Fibroblast of skin of right quadriceps (primary cell): Measurements from ENCODE around the gene CHMP1A.
"Not testable (repeated sequence)": the region's sequence is repeated elsewhere in the genome, so short reads cannot be mapped to it uniquely, and the experiment has no call there.

ENCODE experiments used
- DNase-seq: peaks from one replicate; pipeline ENCODE4 v3.0.0-alpha.2; 2013

The CHMP1A gene

GRCh38 chr16:89657442-89658220 is at the start of gene CHMP1A, which contains the start of gene SPATA33:
TSS of gene CHMP1A (minus strand) at chr16:89657708. CDS start at chr16:89657588, 120 bp downstream.
TSS of gene SPATA33 (plus strand) at chr16:89657836. CDS start at chr16:89657912, 76 bp downstream.
- peak; percentile 84 for DNase-seq

DNA sequence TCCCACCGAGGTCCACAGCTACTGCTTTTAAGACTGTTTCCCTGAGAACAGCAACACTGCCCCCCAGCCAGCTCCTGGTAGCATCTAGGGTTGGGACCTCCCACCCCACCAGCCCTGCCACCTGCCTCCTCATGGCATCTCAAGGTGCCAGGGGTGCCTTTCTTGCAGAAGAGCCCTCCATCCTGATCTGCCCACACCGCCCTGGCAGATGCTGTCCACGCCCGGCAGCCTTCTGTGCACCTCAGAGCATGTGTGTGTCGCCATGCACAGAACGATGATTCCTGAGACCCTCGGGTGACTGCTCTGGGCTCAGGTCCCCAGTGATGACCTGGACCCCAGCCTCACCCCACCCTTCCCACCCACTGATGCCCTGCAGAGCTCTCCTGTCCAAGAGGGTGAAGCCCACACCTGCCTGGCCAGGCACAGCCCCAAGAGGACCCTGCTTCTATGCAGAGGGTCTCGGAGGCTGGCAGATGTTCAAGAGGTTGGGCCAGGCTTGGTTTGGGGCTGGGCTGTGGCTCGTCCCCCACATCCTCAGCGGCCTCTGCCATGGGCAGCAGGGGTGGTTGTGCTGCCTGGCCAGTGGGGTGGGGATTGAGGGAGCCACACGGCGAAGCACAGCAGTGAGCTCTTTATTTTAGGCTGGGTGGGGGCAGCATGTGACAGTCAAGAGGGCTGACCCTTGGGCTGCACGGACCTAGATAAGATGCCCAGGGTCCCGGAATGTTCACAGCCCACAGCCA is 49.2 kb upstream of the CHMP1A start:
- DNase-seq = no peak

DNA sequence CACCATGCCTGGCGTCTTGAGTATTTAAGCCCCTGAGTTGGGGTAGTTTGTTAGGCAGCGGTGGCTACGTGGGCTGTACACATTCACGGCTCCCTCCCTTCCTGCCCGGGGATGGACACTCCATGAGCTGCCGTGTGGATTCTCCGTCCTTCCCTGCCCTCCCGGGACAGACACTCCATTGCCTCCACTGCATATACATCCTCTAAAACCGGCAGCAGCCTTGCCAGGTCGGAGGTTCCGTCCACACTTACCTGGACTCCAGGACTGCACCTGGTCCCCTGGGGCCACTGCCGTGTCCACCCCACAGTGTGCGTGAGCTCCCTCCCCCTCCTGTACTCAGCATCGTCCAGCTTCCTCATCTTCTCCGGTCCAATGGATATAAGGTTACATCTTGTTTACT is 47.5 kb upstream of the CHMP1A start:
- no peak for DNase-seq

DNA sequence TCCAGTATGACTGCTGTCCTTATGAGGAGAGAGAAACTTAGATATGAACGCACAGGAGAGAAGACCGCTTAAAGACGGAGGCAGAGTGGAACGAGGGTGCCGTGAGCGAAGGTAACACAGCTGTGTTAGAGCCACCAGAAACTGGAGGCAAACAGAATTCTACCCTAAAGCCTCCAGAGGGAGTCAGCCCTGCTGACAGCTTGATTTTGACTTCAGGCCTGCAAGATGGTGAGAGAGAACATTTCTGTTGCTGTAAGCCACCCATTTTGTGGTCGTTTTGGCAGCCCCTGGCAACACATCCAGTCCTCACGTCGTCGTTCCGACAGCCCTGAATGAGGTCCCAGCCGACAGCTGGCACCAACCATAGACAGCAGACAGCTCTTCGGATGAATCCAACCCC is 46.8 kb upstream of the CHMP1A start:
- DNase-seq = no peak

DNA sequence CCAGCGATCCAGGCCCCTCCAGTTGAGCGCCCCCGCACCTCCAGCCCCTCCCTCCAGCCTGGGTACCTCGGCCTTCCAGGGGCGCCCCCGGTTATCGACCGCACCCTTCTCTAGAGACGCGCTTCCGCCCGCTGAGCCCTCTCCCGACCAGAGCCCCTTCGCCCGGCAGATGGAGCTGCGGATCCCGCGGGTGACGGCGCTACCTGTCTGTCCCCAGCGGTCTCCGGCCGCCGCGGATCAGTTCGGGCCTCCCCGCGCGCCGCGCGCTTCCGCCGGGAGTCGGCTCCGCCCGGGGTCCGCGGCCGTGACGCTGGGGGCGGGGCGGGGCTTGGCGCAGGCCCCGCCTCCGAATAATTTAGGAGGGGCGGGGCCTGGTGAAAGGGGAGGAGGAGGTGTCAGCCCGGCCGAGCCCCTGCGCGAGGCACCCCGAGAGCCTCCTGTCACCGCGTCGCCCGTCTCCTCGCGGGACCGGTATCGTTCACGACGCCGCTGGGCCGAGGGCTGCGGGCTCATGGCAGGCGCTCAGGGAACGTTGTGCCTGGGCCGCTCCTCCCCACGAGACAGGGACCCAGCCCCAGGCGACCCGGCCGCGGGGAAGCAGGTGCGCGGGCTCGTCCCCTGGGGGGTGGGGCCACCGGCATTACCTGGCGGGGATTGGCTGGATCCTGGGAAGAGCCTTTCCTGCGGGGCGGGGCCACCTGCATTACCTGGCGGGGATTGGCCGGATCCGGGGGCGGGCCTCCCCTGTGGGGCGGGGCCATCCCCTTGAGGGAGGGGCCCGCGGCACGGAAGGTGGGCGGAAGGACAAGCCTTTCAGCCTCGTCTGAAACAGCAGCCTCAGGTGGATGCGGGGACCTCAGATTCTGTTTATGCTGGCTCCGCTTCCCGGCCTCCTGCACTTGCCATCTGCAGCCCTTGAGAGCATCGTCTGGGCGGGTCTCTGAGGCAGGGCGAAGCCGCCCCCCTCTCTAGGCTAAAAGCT is 44.2 kb upstream of the CHMP1A start, which contains the start of gene SPATA2L:
SPATA2L (minus strand) TSS at position 281 of the 982 bp plus-strand sequence. CDS start 473 bp downstream, outside the sequence.
- peak; percentile 73 for DNase-seq

DNA sequence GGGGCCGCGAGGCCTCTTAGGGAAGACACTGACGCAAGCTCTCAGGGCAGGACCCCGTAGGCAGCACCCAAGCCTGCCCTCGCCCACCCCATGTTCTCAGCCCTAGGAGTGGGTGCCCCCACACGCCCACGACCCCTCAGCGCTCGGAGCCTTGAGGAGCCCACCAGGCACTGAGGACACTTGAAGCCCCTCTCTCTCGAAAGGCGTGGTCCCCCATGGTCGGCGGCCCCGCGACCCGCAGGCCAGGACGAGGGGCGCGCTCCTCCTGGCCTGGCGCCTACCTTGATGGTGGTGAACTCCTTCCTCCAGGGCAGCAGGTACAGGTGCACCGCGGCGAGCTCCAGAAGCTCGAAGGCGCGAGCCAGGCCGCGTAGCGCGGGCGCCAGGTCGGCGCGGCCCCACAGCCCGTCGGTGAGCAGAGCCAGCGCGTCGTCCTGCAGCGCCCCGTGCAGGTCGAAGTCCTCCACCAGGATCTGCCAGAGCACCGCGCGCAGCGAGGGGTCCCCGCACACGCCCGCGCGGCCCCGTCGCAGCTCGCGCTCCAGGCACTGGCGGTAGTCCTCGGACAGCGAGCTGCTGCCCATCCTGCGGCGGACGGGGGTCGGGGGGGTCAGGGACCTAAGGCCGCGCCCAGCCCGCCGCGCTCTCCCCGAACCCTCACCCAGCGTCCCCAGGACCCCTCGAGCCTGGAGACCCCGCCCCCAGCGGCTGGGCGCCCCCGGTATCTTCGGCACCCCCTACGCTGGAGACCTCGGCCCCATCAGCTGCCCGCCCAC is 43.3 kb upstream of the CHMP1A start:
- DNase-seq = no peak

- DNase-seq = peak; percentile 96
These were observed 42.7 kb upstream of the CHMP1A start for GRCh38 chr16:89700100-89700648.

- not testable (repeated sequence) for DNase-seq
These were observed 42.2 kb upstream of the CHMP1A start for GRCh38 chr16:89699629-89700099.

DNA sequence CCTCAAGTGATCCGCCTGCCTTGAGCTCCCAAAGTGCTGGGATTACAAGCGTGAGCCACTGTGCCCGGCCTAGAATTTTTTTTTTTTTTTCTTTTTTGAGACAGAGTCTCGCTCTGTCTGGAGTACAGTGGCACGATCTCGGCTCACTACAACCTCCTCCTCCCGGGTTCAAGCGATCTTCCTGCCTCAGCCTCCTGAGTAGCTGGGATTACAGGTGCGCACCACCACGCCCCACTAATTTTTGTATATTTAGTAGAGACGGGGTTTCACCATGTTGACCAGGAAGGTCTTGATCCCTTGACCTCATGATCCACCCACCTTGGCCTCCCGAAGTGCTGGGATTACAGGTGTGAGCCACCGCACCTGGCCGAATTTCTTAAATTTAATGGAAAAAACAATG is 41.2 kb upstream of the CHMP1A start:
- DNase-seq = not testable (repeated sequence)

DNA sequence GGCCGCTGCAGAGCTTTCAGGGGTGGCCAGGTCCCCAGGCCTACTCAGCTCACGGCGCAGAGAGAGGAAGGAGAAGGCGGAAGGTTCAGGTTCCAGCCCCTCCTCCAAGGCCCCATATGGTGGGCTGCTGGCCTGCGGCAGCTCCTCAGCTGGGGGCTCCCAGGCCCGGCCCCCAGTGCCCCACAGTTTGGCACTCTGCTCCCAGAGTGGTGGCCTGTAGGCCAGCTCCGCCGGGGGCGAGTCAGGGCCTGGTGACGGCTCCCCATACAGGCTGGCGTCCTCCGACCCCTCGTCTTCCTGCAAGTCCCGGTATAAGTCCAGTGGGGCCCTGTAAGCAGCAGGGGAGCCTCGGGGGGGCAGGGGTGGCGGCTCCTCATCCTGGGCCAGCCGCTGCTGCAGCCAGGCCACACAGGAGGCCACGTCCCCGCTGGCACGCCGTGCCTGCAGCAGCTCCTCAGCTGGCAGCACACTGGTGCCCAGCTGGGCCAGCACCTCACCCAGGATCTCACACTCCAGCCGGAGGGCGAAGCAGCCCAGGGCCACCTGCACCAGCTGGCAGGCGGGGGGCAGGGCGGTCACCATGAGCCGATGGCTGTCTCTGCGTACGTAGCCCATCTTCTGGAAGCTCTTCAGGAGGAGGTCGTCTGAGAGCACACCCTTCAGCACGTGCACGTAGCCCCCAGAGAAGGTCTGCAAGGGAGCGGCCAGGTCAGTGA is 40.3 kb upstream of the CHMP1A start:
- no peak for DNase-seq

DNA sequence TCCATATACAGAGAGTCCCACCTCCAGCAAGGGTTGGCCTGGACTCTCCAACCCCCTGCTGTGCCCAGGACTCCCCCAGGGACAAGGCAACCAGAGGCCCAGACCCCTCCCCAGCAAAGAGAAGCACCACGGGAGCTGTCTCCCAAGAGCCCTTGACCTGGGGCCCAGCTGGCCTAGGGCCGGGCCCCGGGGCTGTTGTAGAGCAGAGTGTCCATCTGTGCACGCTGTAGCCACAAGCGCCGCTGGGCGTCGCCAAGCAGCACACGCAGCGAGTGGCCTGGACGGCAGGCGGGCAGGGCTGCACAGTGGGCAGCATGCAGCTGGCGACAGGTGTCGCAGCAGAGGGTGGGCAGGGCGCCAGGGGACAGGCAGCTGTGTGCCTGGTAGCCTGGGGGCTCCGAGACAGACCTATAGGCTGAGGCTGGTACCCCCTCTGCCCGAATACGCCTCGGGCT is 39.7 kb upstream of the CHMP1A start:
- no peak for DNase-seq

DNA sequence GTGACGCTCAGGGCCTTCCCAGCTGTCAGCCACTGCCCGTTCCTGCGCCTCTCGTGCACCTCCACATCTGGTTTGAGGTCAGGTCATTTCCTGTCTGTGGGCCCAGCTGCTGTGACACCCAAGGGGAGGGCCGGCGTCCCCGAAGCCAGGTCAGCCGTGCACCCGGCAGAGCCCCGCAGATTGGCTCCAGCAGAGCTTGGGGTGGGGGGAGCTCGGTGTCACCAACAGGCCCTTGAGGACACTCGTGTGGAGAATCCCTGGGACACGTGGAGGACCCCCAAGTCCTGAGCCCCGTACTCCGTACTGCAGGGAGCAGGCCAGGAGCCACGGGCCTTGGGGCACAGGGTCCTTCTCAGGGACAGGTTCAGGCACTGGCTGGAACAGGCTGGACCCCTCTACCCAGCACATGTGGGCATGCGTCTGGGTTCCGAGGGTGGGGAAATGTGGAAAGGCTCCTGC is 39.2 kb upstream of the CHMP1A start:
- DNase-seq = no peak

DNA sequence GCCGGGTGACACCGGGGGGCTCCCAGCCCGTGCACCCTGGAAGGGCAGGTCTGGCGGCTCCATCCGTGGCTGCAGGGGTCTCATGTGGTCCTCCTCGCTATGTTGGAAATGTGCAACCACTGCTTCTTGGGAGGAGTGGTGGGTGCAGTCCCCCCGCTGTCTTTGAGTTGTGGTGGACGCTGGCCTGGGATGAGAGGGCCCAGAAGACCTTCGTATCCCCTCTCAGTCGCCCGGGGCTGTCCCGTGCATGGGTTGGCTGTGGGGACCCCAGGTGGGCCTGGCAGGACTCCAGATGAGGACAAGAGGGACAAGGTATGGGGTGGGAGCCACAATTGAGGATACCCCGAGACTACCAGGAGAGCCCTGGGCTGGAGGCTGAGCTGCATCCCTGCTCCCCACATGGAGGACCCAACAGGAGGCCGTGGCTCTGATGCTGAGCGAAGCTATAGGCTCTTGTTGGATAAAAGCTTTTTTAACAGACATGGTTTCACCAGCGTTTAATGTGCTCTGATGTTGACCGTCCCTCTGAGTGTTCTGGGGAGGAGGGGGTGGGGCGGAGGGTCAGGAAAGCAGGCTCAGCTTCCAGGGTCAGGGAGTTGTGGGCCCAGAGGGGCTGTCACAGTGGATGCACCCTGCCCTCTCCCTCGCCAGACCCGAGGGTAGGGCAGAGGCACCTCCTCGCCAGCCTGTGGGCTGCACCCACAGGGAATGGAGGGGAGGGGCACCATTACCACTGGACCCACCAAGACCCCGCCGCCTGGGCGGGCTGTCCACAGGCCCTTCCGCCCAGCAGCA is 38.6 kb upstream of the CHMP1A start:
- no peak for DNase-seq

- DNase-seq = no peak
These were observed 37.8 kb upstream of the CHMP1A start for GRCh38 chr16:89695086-89695874.

DNA sequence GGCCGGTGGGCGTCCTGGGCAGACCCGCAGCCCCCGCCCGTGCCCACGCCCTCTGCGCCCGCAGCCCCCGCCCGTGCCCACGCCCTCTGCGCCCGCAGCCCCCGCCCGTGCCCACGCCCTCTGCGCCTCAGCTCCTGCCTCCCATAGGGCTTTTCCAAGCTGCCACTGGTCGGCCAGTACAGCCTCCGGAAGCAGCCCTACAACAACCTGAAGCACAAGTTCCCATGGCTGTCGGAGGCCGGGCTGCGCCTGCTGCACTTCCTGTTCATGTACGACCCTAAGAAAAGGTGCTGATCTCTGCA is 37.2 kb upstream of the CHMP1A start:
- not testable (repeated sequence) for DNase-seq

DNA sequence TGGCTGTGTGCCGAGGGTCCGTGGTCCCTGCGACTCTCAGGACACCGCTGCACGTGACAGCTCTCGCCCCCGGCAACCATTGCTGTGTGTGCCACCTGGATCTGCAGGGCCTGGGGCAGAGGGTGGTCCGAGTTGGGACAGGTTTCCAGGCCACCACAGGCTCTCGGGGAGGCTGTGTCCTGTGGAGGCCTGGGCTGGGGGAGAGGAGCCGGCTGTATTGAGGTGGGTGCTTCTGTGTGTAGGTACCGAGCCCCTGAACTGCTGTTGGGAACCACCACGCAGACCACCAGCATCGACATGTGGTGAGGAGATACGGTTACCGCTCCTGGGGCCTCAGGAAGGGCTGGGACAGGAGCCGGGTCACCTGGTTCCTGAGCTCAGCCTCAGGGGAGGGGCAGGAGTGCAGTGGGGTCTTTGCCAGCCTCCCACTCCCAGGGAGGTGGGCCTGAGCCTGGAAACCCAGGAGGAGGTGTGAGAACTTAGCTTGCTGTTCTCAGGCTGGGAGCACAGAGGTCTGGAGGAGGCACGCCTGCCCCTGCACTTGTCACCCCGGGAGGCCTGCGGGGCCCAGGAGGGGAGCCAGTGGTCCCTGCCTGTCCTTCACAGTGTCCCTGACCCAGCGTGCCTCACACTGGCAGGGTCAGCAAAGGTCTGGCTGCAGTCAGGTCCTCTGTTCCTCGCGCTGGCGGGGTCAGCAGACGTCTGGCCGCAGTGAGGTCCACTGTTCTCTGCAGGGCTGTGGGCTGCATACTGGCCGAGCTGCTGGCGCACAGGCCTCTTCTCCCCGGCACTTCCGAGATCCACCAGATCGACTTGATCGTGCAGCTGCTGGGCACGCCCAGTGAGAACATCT is 36.6 kb upstream of the CHMP1A start:
- no peak for DNase-seq

- no peak for DNase-seq
These were observed 35.8 kb upstream of the CHMP1A start for GRCh38 chr16:89693289-89693731.

DNA sequence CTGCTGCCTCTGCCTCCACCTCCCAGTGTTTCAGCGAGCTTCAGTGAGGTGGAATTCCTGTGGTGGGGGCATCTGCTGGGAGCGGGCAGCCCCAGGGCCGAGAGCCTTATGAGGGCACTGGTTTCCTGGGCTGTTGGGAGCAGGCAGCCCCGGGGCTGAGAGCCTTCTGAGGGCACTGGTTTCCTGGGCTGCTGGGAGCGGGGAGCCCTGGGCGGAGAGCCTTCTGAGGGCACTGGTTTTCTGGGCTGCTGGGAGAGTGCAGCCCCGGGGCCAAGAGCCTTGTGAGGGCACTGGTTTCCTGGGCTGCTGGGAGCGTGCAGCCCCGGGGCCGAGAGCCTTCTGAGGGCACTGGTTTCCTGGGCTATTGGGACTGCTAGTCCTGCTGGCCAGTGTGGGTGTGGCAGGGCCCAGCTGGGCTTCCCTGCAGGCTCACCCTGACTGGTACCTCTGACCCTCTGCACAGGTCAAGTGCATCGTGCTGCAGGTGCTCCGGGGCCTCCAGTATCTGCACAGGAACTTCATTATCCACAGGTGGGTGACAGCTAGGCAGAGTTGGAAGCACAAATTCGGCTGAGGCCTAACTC is 34.6 kb upstream of the CHMP1A start:
- DNase-seq = no peak
